ENCODE data around the gene RNF186. TPM values are rescaled to one million over a fixed set of nuclear protein-coding genes. Genes with fewer than 3 reads are reported as not detected.
"Not testable (repeated sequence)": the region's sequence is repeated elsewhere in the genome, so short reads cannot be mapped to it uniquely, and the experiment has no call there.

Gene RNF186
- total RNA-seq, 1 experiment from 2014 or later, result not detected

DNA sequence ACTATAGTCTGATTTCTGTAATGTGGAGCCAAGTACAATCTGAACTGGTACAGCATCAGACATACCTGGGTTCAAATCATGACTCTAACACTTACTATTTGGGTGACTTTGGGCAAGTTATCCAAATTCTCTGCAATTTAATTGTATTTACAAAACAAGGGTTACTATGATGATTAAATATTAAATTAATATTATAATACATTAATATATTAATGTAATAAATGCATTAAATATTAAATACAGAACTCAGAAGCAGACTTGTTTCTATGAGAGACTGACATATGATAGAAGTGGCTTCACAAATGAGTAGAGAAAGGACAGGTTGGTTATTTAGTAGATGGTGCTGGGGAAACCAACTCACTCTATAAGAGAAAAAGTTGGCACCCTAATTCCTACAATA, 39.8 kb upstream of the RNF186 start:
- no peaks in the 10 kb centered on the region for H3K9me3 Mint-ChIP-seq (ENCODE audit: low read depth, unreplicated experiment)
- no peaks in the 10 kb centered on the region for H3K27me3 Mint-ChIP-seq (ENCODE audit: unreplicated experiment)
- no peaks in the 10 kb centered on the region for H3K36me3 Mint-ChIP-seq (ENCODE audit: insufficient read depth, unreplicated experiment)
- CTCF ChIA-PET, result no interaction called here
- no peak overlapping the region for H3K27ac Mint-ChIP-seq (ENCODE audit: unreplicated experiment)
- no peak overlapping the region for H3K4me3 Mint-ChIP-seq (ENCODE audit: low read depth, unreplicated experiment)
- H3K4me1 Mint-ChIP-seq (ENCODE audit: low read depth, unreplicated experiment), result no peaks in the 10 kb centered on the region
- no peak for DNase-seq
- intact Hi-C loops (cut with micrococcal nuclease; ENCODE audit: unreplicated experiment), result no loop called here
- TF ChIP-seq, protein P1, sequence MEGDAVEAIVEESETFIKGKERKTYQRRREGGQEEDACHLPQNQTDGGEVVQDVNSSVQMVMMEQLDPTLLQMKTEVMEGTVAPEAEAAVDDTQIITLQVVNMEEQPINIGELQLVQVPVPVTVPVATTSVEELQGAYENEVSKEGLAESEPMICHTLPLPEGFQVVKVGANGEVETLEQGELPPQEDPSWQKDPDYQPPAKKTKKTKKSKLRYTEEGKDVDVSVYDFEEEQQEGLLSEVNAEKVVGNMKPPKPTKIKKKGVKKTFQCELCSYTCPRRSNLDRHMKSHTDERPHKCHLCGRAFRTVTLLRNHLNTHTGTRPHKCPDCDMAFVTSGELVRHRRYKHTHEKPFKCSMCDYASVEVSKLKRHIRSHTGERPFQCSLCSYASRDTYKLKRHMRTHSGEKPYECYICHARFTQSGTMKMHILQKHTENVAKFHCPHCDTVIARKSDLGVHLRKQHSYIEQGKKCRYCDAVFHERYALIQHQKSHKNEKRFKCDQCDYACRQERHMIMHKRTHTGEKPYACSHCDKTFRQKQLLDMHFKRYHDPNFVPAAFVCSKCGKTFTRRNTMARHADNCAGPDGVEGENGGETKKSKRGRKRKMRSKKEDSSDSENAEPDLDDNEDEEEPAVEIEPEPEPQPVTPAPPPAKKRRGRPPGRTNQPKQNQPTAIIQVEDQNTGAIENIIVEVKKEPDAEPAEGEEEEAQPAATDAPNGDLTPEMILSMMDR (IDR thresholded peaks at IDR 0.05; ENCODE audit: unreplicated experiment), result no peak
- no TSS peak for BruUV-seq (replicated peaks)

DNA sequence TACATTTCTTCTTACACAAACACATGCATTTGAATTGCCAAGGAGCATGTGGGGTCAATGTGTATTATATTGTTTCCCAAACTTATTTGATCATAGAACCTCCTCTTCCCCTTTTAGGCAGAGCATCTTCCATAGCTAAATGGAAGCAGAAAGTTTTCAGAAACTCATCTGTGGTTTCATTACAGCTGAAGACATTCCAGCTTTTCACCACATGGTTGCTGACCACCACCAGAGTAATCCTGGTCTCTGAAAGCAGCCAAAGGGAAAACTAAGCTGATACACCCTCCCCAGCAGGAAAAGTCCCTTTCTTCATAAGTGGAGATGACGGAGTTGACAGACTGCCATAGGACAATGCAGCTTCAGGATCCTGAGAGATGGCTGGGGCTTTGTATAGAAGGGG, 37.0 kb upstream of the RNF186 start:
- DNase-seq, result no peak
- Mint-ChIP-seq H3K27me3 (ENCODE audit: unreplicated experiment) (no peaks in the 10 kb centered on the region), H3K4me3 (ENCODE audit: low read depth, unreplicated experiment) (no peak overlapping the region), H3K36me3 (ENCODE audit: insufficient read depth, unreplicated experiment) (no peaks in the 10 kb centered on the region), H3K27ac (ENCODE audit: unreplicated experiment) (no peak overlapping the region), H3K4me1 (ENCODE audit: low read depth, unreplicated experiment) (peaks cover 2% of the 10 kb centered on the region), H3K9me3 (ENCODE audit: low read depth, unreplicated experiment) (no peaks in the 10 kb centered on the region)
- CTCF ChIA-PET, result no interaction called here
- intact Hi-C loops (cut with micrococcal nuclease; ENCODE audit: unreplicated experiment), result no loop called here
- no TSS peak for BruUV-seq (replicated peaks)
- TF ChIP-seq, protein P1 (IDR thresholded peaks at IDR 0.05; ENCODE audit: unreplicated experiment), result no peak

DNA sequence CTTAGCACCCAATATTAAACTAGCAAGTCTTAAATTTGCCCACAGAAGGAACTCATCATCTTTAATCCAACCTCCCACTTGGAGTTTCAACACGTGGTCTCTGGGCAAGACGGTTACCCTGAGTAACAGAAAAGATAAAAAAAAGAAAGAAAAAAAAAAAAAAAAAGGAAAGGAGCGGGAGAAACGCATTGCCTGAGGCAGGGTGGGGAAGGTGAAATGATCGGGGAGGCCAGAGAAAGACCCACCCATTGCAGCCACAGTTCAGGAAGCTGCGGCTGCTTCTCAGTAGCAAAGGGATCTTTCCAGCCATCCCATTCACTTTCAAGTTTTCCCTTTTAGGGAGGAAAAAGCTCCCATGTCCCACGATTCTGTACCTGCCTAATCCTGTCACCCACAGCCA, 35.1 kb upstream of the RNF186 start:
- TF ChIP-seq, protein P1 (IDR thresholded peaks at IDR 0.05; ENCODE audit: unreplicated experiment), result no peak
- BruUV-seq (replicated peaks), result no TSS peak
- Mint-ChIP-seq H3K4me3 (ENCODE audit: low read depth, unreplicated experiment) (no peak overlapping the region), H3K36me3 (ENCODE audit: insufficient read depth, unreplicated experiment) (no peaks in the 10 kb centered on the region), H3K27me3 (ENCODE audit: unreplicated experiment) (no peaks in the 10 kb centered on the region), H3K4me1 (ENCODE audit: low read depth, unreplicated experiment) (peaks cover 16% of the 10 kb centered on the region), H3K27ac (ENCODE audit: unreplicated experiment) (no peak overlapping the region), H3K9me3 (ENCODE audit: low read depth, unreplicated experiment) (no peaks in the 10 kb centered on the region)
- CTCF ChIA-PET, result no interaction called here
- intact Hi-C loops (cut with micrococcal nuclease; ENCODE audit: unreplicated experiment), result no loop called here
- DNase-seq, result no peak

DNA sequence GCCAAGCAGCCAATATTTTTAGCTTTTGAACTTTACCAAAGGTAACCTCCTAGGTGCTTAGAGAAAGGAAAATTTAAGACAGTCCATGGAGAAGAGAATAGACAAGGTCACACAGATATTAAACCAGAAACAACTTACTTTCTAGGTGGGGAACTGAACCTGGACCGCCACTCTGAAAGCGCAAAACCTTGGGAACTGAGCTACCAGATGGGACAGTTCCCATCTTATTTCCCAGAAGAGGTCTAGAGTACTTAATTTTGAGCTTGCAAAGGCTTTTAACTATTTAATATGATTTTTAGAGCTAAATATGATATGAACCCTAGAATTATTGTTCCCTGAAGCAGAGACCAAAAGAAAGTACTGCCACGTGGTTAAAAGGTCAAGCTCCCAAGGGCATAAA, 34.2 kb upstream of the RNF186 start:
- H3K4me3 Mint-ChIP-seq (ENCODE audit: low read depth, unreplicated experiment); intact Hi-C loops (cut with micrococcal nuclease; ENCODE audit: unreplicated experiment); H3K27ac Mint-ChIP-seq (ENCODE audit: unreplicated experiment); CTCF ChIA-PET; DNase-seq; H3K9me3 Mint-ChIP-seq (ENCODE audit: low read depth, unreplicated experiment); BruUV-seq (replicated peaks); H3K36me3 Mint-ChIP-seq (ENCODE audit: insufficient read depth, unreplicated experiment); H3K27me3 Mint-ChIP-seq (ENCODE audit: unreplicated experiment): not testable (repeated sequence)
- peaks cover 16% of the 10 kb centered on the region for H3K4me1 Mint-ChIP-seq (ENCODE audit: low read depth, unreplicated experiment)

DNA sequence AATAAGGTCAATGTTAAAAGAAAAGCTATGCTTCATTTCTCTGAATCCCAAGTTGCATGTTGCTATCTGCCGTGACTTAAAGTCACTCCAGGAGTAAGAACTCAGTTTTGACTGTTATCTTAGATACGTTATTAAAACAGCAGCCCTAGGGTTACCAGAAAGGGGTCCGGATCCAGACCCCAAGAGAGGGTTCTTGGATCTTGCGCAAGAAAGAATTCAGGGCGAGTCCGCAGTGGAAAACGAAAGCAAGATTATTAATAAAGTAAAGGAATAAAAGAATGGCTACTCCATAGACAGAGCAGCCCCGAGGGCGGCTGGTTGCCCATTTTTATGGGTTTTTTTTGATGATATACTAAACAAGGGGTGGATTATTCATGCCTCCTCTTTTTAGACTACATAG, 32.3 kb upstream of the RNF186 start:
- H3K27me3 Mint-ChIP-seq (ENCODE audit: unreplicated experiment); BruUV-seq (replicated peaks); intact Hi-C loops (cut with micrococcal nuclease; ENCODE audit: unreplicated experiment); DNase-seq; H3K36me3 Mint-ChIP-seq (ENCODE audit: insufficient read depth, unreplicated experiment); CTCF ChIA-PET; H3K9me3 Mint-ChIP-seq (ENCODE audit: low read depth, unreplicated experiment): not testable (repeated sequence)
- H3K27ac Mint-ChIP-seq (ENCODE audit: unreplicated experiment), result peak overlapping the region; percentile 60
- peaks cover 16% of the 10 kb centered on the region for H3K4me1 Mint-ChIP-seq (ENCODE audit: low read depth, unreplicated experiment)
- peak overlapping the region; percentile 65 for H3K4me3 Mint-ChIP-seq (ENCODE audit: low read depth, unreplicated experiment)
